ENCODE measurements around the gene QSOX2. TPM values are rescaled to one million over a fixed set of nuclear protein-coding genes. Genes with fewer than 3 reads are reported as not detected.

QSOX2 gene
- total RNA-seq, 1 donor from 2014 or later, result 14.0 TPM

GRCh38 chr9:136240941-136241340 is 4.7 kb downstream of the QSOX2 start:
- Mint-ChIP-seq H3K9me3 (ENCODE audit: unreplicated experiment) (no peaks in the 10 kb centered on the region), H3K27ac (ENCODE audit: unreplicated experiment) (no peak overlapping the region), H3K36me3 (ENCODE audit: low read depth, unreplicated experiment) (no peaks in the 10 kb centered on the region), H3K4me1 (ENCODE audit: unreplicated experiment) (peaks cover 41% of the 10 kb centered on the region), H3K4me3 (ENCODE audit: unreplicated experiment) (no peak overlapping the region), H3K27me3 (ENCODE audit: unreplicated experiment) (peaks cover 12% of the 10 kb centered on the region)
- TF ChIP-seq, protein P1, sequence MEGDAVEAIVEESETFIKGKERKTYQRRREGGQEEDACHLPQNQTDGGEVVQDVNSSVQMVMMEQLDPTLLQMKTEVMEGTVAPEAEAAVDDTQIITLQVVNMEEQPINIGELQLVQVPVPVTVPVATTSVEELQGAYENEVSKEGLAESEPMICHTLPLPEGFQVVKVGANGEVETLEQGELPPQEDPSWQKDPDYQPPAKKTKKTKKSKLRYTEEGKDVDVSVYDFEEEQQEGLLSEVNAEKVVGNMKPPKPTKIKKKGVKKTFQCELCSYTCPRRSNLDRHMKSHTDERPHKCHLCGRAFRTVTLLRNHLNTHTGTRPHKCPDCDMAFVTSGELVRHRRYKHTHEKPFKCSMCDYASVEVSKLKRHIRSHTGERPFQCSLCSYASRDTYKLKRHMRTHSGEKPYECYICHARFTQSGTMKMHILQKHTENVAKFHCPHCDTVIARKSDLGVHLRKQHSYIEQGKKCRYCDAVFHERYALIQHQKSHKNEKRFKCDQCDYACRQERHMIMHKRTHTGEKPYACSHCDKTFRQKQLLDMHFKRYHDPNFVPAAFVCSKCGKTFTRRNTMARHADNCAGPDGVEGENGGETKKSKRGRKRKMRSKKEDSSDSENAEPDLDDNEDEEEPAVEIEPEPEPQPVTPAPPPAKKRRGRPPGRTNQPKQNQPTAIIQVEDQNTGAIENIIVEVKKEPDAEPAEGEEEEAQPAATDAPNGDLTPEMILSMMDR (IDR thresholded peaks at IDR 0.05; ENCODE audit: unreplicated experiment), result no peak
- no peak for DNase-seq (ENCODE audit: low spot score)

GRCh38 chr9:136239983-136240330 is 5.7 kb downstream of the QSOX2 start:
- TF ChIP-seq, protein P1 (IDR thresholded peaks at IDR 0.05; ENCODE audit: unreplicated experiment), result no peak
- H3K27me3 Mint-ChIP-seq (ENCODE audit: unreplicated experiment), result peaks cover 10% of the 10 kb centered on the region
- no peaks in the 10 kb centered on the region for H3K9me3 Mint-ChIP-seq (ENCODE audit: unreplicated experiment)
- no peak overlapping the region for H3K4me3 Mint-ChIP-seq (ENCODE audit: unreplicated experiment)
- H3K4me1 Mint-ChIP-seq (ENCODE audit: unreplicated experiment), result peaks cover 39% of the 10 kb centered on the region
- H3K36me3 Mint-ChIP-seq (ENCODE audit: low read depth, unreplicated experiment), result peaks cover 9% of the 10 kb centered on the region
- DNase-seq (ENCODE audit: low spot score), result no peak
- H3K27ac Mint-ChIP-seq (ENCODE audit: unreplicated experiment), result no peak overlapping the region

DNA sequence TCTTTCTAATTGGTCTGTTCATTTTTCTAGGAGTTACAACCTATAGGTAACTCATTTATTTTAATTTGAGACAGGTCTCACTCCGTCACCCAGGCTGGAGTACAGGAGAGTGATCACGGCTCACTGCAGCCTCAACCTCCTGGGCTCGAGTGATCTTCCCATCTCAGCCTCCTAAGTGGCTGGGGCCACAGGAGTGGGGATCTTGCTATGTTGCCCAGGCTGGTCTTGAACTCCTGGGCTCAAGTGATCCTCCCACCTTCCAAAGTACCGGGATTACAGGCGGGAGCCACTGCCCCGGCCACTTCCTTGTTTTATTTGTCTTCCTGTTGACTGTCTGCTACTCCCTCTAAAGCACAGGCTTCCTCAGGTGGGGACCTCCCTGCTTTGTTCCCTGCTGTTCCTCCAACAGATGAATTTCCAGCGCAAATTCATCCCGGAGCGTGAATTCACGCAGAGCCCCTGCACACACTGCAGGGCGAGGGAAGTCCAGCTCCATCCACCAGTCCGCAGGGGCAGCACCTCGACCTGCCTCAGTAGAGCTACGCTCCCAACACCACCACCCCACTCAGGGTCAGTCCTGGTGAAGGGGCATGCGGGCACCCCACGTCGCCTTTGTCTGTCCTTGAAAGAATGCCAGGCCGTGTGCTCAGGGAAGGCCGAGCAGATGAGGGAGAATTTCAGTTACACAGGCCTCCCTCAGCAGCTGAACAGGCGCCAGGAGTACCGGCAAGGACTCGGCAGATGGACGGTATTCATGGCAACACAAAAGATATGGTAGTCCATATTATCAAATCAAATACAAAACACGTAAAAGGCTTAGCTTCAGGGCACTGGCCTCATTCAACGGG is 6.3 kb downstream of the QSOX2 start:
- Mint-ChIP-seq H3K9me3 (ENCODE audit: unreplicated experiment) (no peaks in the 10 kb centered on the region), H3K27ac (ENCODE audit: unreplicated experiment) (peak overlapping the region; percentile 78), H3K36me3 (ENCODE audit: low read depth, unreplicated experiment) (peaks cover 11% of the 10 kb centered on the region), H3K4me1 (ENCODE audit: unreplicated experiment) (peaks cover 33% of the 10 kb centered on the region), H3K4me3 (ENCODE audit: unreplicated experiment) (no peak overlapping the region), H3K27me3 (ENCODE audit: unreplicated experiment) (peaks cover 7% of the 10 kb centered on the region)
- no peak for DNase-seq (ENCODE audit: low spot score)
- TF ChIP-seq, protein P1 (IDR thresholded peaks at IDR 0.05; ENCODE audit: unreplicated experiment), result no peak

DNA sequence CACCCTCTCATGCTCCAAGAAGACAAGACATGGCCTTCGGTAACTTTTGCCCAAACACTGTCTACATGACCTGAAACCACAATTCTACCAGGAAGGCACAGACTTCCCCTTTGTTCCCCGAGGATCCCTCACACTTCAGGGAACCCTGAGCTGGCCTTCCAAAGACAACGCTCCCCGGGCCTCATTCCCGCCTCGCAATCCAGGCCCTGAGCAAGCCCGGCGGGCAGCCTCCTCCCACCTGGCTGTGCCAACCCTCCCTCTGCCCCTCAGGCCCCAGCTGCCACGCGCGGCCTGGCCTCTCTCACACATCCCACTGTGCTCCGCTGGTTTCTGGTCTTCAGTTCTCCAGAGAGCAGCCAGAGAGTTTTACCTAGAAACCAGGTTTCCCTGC is 7.3 kb downstream of the QSOX2 start:
- H3K27ac Mint-ChIP-seq (ENCODE audit: unreplicated experiment), result peak overlapping the region; percentile 24
- H3K9me3 Mint-ChIP-seq (ENCODE audit: unreplicated experiment), result no peaks in the 10 kb centered on the region
- H3K4me1 Mint-ChIP-seq (ENCODE audit: unreplicated experiment), result peaks cover 23% of the 10 kb centered on the region
- H3K36me3 Mint-ChIP-seq (ENCODE audit: low read depth, unreplicated experiment), result peaks cover 15% of the 10 kb centered on the region
- TF ChIP-seq, protein P1 (IDR thresholded peaks at IDR 0.05; ENCODE audit: unreplicated experiment), result no peak
- no peak overlapping the region for H3K4me3 Mint-ChIP-seq (ENCODE audit: unreplicated experiment)
- no peak for DNase-seq (ENCODE audit: low spot score)
- H3K27me3 Mint-ChIP-seq (ENCODE audit: unreplicated experiment), result peaks cover 6% of the 10 kb centered on the region
